WERI-Rb-1 (cell line): ENCODE results near the gene CGAS.

Source experiments
- DNase-seq: peaks from one replicate; pipeline ENCODE4 v3.0.0-alpha.2; 2020
- H3K27ac ChIP-seq: fragments of 250-450 bp; sonication (Bioruptor Pico); 2 replicates; pipeline ENCODE4 v1.5.1; 2020; ENCODE audit warnings: mild to moderate bottlenecking, moderate library complexity
- H3K27me3 ChIP-seq: fragments of 250-450 bp; sonication (Bioruptor Pico); 2 replicates; pipeline ENCODE4 v1.5.1; 2021; ENCODE audit warnings: mild to moderate bottlenecking, low read depth, moderate library complexity; ENCODE audit not compliant: insufficient read depth, severe bottlenecking
- H3K36me3 ChIP-seq: fragments of 250-450 bp; sonication (Bioruptor Pico); 2 replicates; pipeline ENCODE4 v1.5.1; 2020; ENCODE audit warnings: mild to moderate bottlenecking, moderate library complexity
- H3K4me3 ChIP-seq: 2 replicates; pipeline ENCODE4 v1.5.1; 2011; ENCODE audit warnings: low read depth, mild to moderate bottlenecking, control low read depth, low read length
- H3K9me3 ChIP-seq: fragments of 250-450 bp; sonication (Bioruptor Pico); 2 replicates; pipeline ENCODE4 v1.5.1; 2021; ENCODE audit warnings: mild to moderate bottlenecking, moderate library complexity; ENCODE audit not compliant: severe bottlenecking
- TF ChIP-seq, protein P1 (sequence below): IDR thresholded peaks from 2 replicates; pipeline ENCODE4 v1.5.1; 2011; ENCODE audit warnings: low read depth, mild to moderate bottlenecking, control low read depth, inconsistent platforms, low read length

CGAS gene

DNA sequence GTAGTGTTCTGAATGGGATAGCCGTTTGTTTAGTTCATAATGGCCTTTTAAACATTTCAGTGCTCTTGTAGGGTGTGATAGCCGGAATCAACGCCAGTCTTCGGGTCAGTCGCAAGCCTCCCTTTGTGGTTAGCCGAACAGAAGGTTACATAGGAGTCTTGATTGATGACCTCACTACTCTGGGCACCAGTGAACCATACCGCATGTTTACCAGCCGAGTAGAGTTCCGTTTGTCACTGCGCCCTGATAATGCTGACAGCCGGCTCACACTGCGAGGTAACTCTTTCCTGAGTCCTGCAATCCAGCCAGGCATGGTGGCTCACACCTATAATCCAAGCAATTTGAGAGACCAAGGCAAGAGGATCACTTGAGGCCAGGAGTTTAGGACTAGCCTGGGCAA lies 29.9 kb upstream of the CGAS start:
- no peak overlapping the region for H3K27ac ChIP-seq
- H3K9me3 ChIP-seq: no peaks in the 10 kb centered on the region
- TF ChIP-seq, protein P1, sequence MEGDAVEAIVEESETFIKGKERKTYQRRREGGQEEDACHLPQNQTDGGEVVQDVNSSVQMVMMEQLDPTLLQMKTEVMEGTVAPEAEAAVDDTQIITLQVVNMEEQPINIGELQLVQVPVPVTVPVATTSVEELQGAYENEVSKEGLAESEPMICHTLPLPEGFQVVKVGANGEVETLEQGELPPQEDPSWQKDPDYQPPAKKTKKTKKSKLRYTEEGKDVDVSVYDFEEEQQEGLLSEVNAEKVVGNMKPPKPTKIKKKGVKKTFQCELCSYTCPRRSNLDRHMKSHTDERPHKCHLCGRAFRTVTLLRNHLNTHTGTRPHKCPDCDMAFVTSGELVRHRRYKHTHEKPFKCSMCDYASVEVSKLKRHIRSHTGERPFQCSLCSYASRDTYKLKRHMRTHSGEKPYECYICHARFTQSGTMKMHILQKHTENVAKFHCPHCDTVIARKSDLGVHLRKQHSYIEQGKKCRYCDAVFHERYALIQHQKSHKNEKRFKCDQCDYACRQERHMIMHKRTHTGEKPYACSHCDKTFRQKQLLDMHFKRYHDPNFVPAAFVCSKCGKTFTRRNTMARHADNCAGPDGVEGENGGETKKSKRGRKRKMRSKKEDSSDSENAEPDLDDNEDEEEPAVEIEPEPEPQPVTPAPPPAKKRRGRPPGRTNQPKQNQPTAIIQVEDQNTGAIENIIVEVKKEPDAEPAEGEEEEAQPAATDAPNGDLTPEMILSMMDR: no peak
- H3K4me3 ChIP-seq: no peak overlapping the region
- no peak for DNase-seq
- H3K27me3 ChIP-seq: no peaks in the 10 kb centered on the region
- peaks cover 83% of the 10 kb centered on the region for H3K36me3 ChIP-seq

DNA sequence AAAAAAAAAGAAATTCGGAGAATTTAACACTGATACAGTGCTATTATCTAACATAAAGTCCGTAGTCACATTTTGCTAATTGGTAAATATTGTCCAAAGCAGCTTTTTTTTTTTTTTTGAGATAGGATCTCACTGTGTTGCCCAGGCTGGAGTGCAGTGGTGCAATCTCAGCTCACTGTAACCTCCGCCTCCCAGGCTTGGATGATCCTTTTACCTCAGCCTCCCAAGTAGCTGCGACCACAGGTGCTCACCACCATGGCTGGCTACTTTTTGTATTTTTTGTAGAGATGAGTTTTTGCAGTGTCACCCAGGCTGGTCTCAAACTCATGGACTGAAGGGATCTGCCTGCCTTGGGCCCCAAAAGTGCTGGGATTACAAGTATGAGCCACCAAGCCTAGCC lies 25.3 kb upstream of the CGAS start:
- H3K27me3 ChIP-seq: no peaks in the 10 kb centered on the region
- H3K27ac ChIP-seq: no peak overlapping the region
- H3K4me3 ChIP-seq: no peak overlapping the region
- TF ChIP-seq, protein P1: no peak
- peaks cover 86% of the 10 kb centered on the region for H3K36me3 ChIP-seq
- H3K9me3 ChIP-seq: no peaks in the 10 kb centered on the region
- no peak for DNase-seq

DNA sequence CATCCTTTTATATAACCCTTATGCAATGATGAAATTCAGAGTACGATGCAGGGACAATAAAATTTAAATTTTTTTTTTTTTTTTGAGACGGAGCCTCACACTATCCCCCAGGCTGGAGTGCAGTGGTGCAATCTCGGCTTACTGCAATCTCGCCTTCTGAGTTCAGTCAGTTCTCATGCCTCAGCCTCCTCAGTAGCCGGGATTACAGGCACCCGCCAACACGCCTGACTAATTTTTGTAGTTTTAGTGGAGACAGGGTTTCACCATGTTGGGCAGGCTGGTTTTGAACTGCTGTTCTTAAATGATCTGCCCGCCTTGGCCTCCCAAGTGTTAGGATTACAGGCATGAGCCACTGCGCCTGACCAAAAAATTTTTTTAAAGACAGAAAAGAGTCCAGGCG lies 24.6 kb upstream of the CGAS start:
- peaks cover 86% of the 10 kb centered on the region for H3K36me3 ChIP-seq
- TF ChIP-seq, protein P1: no peak
- no peak for DNase-seq
- no peak overlapping the region for H3K4me3 ChIP-seq
- H3K9me3 ChIP-seq: no peaks in the 10 kb centered on the region
- no peak overlapping the region for H3K27ac ChIP-seq
- no peaks in the 10 kb centered on the region for H3K27me3 ChIP-seq

DNA sequence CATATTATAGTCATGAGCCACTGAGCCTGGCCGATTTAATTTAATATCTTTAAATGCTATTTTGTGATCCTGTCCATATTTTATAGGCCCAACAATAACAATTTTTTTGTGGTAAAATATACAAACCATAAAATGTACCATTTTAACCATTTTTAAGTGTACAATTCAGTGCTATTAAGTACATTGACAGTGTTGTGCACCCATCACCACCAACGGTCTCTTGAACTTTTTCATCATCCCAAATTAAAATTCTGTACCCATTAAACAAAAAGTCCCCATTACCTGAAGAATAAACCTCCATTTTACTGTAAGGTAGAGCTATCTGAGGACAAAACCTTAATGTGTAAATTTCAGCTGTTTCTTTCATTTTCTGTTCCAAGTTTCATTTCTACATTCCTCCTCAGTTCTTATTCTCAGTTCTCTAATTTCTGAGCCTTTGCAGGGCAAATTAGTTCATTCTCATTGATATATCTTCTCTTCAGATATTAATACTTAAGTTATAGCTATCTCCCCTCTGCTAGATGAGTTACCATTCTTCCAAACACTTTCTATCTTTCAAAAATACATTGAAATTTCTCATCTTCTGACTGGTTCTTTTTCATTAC lies 19.7 kb upstream of the CGAS start:
- Histone ChIP-seq H3K9me3 (no peaks in the 10 kb centered on the region), H3K27me3 (no peaks in the 10 kb centered on the region), H3K27ac (no peak overlapping the region), H3K36me3 (peaks cover 82% of the 10 kb centered on the region), H3K4me3 (no peak overlapping the region)
- no peak for DNase-seq
- TF ChIP-seq, protein P1: no peak

DNA sequence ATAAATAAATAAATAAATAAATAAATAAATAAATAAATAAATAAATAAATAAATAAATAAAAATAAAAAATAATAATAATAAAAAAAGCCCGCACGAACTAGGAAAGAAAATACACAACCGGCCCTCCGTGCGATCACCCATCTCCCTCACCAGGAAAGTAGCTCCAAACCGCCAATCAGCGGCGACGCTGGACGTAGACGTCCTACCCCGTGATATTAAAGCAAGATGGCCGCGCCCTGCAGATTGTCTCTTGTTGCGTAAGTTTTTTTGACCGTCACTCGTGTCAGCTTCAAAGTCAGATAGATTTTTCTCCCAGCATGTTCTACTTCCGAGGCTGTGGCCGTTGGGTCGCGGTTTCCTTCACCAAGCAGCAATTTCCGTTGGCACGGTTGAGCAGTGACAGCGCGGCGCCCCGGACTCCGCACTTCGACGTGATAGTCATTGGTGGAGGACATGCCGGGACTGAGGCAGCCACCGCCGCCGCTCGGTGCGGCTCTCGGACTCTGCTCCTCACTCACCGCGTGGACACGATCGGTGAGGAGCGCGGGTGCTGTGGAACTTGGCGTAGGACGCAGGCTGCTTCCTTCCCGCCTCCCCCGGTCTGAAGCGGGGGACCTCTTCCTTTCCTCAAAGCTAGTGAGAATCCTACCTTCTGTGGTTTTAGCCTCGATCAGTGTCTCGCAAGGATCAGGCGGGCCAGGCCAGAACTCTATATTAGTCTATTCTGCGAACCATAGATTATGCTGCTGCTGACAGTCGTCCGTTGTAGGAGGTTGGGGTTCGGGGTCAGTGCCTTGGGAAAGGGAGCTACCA lies 9.6 kb upstream of the CGAS start, which contains the start of gene MTO1:
Gene MTO1, plus strand, starts transcription at position 201 of the 814 bp plus-strand sequence. Its CDS starts 118 bp downstream, at position 319.
- Histone ChIP-seq H3K27ac (peak within 1 kb of the TSS; percentile 98), H3K36me3 (peaks cover 29% of the 10 kb centered on the region), H3K27me3 (no peaks in the 10 kb centered on the region), H3K9me3 (no peaks in the 10 kb centered on the region), H3K4me3 (peak within 1 kb of the TSS; percentile 92)
- DNase-seq: peak; percentile 85
- TF ChIP-seq, protein P1: no peak
